Measurements from ENCODE around the gene ZC3H15.

DNA sequence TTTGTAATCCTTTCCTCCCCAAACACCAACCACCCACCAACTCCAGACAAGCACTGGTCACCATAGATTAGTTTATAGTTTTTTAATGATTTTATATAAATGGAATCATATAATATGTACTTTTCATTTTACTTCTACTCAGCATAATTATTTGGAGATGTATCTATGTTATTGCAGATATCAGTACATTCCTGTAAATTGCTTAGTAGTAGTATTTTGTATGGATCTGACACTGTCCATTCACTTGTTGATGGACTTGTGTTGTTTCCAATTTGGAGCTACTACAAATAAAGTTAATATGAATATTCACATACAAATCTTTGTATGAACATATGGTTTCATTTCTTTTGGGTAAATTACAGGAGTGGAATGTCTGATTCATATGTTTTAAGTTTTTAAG, 31.0 kb downstream of the ZC3H15 start:
- TF ChIP-seq, protein P1, sequence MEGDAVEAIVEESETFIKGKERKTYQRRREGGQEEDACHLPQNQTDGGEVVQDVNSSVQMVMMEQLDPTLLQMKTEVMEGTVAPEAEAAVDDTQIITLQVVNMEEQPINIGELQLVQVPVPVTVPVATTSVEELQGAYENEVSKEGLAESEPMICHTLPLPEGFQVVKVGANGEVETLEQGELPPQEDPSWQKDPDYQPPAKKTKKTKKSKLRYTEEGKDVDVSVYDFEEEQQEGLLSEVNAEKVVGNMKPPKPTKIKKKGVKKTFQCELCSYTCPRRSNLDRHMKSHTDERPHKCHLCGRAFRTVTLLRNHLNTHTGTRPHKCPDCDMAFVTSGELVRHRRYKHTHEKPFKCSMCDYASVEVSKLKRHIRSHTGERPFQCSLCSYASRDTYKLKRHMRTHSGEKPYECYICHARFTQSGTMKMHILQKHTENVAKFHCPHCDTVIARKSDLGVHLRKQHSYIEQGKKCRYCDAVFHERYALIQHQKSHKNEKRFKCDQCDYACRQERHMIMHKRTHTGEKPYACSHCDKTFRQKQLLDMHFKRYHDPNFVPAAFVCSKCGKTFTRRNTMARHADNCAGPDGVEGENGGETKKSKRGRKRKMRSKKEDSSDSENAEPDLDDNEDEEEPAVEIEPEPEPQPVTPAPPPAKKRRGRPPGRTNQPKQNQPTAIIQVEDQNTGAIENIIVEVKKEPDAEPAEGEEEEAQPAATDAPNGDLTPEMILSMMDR (IDR thresholded peaks at IDR 0.05): no peak
- no peak for TF ChIP-seq ZFX (IDR thresholded peaks at IDR 0.05; ENCODE audit: borderline replicate concordance)

All from 22Rv1 (cell line).